GM06990 (cell line): ENCODE results near the gene CMKLR1.

Experiments used
- DNase-seq: peaks from one replicate; pipeline ENCODE4 v3.0.0-alpha.2; 2011; ENCODE audit not compliant: insufficient read length; ENCODE audit errors: extremely low read depth
- H3K27me3 ChIP-seq: replicated peaks from 2 replicates; pipeline ENCODE4 v1.6.0; 2011; ENCODE audit warnings: low read length; ENCODE audit not compliant: control insufficient read depth, insufficient read depth
- H3K36me3 ChIP-seq: 2 replicates; pipeline ENCODE4 v1.5.1; 2011; ENCODE audit warnings: low read length; ENCODE audit not compliant: control insufficient read depth, insufficient read depth
- H3K4me3 ChIP-seq: replicated peaks from 2 replicates; pipeline ENCODE4 v1.5.1; 2011; ENCODE audit warnings: low read depth, mild to moderate bottlenecking, control low read depth, low read length
- TF ChIP-seq, protein P1 (sequence below): IDR thresholded peaks from 2 replicates; pipeline ENCODE4 v1.5.1; 2011; ENCODE audit warnings: low read length, control low read depth, mild to moderate bottlenecking, inconsistent platforms; ENCODE audit not compliant: insufficient read depth, poor library complexity, severe bottlenecking

CMKLR1 gene

DNA sequence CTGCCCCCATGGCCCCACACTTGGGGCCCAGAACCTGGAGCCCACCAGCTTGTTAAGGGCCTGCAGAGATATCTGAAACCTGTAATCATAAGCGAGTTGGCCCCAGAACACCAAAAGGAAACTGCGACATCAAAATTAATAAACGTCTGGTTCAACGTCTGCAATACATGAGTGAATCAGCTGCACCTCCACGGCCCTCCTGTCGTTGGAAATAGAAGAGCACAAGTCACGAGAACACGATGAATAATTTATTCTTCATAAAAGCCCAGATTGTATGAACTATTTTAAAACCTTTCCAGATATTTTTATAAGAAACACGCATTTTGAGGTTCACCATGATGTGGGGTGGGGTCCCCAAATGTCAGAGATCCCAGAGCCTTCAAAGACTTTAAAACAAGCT lies 9.7 kb upstream of the CMKLR1 start:
- DNase-seq, result no peak
- TF ChIP-seq, protein P1, sequence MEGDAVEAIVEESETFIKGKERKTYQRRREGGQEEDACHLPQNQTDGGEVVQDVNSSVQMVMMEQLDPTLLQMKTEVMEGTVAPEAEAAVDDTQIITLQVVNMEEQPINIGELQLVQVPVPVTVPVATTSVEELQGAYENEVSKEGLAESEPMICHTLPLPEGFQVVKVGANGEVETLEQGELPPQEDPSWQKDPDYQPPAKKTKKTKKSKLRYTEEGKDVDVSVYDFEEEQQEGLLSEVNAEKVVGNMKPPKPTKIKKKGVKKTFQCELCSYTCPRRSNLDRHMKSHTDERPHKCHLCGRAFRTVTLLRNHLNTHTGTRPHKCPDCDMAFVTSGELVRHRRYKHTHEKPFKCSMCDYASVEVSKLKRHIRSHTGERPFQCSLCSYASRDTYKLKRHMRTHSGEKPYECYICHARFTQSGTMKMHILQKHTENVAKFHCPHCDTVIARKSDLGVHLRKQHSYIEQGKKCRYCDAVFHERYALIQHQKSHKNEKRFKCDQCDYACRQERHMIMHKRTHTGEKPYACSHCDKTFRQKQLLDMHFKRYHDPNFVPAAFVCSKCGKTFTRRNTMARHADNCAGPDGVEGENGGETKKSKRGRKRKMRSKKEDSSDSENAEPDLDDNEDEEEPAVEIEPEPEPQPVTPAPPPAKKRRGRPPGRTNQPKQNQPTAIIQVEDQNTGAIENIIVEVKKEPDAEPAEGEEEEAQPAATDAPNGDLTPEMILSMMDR, result no peak
- Histone ChIP-seq H3K27me3 (no peaks in the 10 kb centered on the region), H3K4me3 (no peak overlapping the region), H3K36me3 (no peaks in the 10 kb centered on the region)

DNA sequence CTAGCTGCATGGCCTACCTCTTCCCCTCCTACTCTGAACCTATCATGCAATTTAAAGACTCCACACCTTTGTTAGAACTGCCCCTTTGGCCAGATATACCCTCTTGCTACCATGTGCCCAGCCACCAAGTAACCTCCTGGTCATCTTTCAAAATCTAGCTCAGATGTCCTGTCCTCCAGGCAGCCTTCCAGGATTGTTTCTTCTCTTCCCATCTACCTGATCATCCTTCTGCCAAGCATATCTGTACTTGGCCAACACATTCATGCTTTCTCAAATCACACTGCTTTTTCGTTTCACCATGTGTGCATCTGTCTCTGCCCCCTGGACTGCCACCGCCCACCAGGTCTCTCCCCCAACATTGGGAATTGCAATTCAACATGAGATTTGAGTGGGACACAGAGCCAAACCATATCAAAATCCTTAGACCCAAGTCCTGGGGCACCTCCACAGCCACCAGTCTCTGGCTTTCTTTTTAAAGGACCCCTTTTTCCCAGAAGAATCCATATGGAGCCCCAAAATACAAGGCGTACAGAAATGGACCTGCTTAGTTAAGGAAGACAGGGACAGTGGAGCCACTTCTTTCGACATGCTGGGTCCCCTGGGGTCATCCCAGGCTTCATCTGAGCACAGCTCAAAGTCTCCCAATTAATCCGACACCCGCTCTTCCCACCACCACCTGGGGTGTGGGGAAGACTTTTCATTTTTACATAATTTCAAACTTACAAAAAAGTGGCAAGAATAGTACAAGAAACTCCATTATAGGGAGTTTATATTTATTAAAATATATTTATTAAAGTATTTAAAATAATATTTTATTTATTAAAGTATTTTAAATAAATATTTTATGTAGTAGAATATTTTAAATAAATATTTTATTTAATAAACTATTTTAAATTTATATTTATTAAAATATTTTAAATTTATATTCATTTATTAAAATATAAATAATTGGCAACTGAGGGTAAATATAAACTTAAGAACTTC lies 7.9 kb upstream of the CMKLR1 start:
- Histone ChIP-seq H3K27me3 (no peaks in the 10 kb centered on the region; the same call in 1 of the 2 replicates), H3K36me3 (no peaks in the 10 kb centered on the region), H3K4me3 (no peak overlapping the region)
- TF ChIP-seq, protein P1, result no peak
- no peak for DNase-seq

DNA sequence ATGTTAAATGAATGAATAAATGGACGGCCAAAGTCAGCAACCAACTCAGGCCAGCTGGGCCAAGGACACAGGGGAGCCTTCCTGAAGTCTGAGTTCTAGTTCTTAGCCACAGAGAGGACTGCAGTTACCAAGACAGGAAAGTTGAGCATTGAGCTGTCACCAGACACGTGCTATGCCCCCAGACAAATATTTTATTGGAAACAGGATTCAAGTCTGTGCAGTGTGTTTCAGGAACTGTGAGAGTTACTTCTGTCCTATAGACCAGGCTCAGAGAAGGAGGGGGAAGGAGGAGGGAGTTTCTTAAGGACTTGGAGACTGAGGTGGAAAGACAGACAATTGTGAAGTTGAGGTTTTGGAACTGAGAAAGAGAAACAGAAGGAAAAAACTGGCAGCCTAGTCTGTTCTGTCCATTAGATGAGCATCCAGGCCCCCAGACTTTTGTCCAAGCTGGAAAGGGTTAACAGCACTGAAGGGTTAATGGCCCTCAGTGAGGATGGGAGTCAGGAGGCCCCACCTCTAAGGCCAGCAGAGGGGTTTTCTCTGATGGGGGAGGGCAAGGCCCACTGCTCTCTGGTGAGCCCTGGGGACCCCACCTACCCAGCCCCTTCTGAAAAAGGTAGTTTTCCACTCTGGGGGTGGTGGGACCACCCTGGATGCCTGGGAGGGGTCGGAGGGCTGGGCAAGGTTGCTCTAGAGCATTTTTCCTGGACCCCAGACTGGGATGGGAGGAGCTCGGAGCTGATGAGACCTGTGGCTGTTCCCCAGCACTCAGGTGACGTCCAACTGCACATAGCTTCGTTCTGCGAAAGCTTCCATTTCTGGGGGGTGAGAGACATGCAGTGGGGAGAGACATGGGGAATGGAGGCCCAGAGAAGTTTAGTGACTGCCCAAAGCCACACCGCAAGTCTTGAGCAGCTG lies 6.9 kb upstream of the CMKLR1 start:
- no peak for DNase-seq
- Histone ChIP-seq H3K36me3 (no peaks in the 10 kb centered on the region), H3K4me3 (no peak overlapping the region), H3K27me3 (no peaks in the 10 kb centered on the region; the same call in 1 of the 2 replicates)
- TF ChIP-seq, protein P1, result no peak

DNA sequence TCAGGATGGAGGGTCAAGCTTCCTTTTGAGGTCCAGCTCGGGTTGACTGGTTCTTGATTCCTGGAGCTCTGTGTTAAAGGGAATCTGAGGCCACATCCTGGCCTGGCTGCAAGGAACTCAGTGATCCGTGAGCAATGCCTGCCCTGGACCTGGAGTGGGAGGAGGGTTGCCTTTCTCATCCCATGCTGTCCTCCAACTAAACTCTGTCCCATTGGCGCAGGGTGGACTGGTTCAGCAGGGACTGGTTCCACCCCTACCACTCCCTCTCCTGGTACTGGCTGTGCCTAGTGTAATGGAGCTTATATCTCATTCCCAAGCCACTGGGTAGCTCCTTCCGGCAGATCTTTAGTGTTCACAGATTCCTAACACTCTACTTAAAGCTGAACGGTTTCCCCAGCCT lies 3.9 kb upstream of the CMKLR1 start:
- TF ChIP-seq, protein P1, result no peak
- no peaks in the 10 kb centered on the region for H3K36me3 ChIP-seq
- no peak for DNase-seq
- H3K27me3 ChIP-seq, result no peaks in the 10 kb centered on the region; the same call in 1 of the 2 replicates
- H3K4me3 ChIP-seq, result no peak overlapping the region

DNA sequence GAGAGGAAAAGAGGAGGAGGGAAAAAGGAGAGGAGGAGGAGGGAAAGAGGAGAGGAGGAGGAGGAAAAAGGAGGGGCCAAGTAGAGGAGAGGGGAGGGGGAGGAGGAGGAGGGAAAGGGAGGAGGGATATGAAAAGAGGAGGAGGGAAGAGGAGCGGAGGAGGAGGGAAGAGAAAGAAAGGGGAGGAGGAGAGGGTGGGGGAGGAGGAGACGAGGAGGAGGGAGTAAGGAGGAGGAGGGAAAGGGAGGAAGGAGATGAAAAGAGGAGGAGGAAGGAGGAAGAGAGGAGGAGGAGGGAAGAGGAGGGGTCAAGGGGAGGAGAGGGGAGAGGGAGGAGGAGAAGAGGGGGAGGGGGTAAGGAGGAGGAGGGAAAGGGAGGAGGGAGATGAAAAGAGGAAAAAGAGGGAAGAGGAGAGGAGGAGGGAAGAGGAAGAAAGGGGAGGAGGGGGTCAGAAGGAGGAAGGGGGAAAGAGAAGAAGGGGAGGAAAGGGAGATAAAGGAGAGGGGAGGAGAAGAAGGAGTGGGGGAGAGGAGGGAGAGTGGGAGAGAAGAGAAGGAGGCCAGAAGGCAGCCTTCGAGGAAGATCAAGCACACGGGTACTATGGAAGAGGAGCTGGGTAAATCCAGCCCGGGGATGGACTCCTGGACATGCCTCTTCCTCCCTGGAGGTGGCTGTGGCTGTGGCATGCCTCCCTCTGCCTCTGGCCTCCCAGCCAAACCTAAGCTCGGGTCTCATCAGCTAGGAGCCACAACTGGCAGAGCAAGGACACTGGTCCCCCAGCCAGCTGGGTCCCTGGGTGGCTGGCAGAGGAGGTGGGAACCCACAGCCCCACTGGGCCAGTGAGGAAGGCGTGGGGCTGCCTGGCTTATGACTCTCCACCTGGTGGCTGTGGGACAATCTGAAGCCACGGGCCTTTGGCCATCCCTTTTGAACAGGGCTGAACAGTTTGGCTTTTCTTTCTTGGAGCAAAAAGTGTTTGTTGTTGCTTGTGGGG lies 3.0 kb upstream of the CMKLR1 start:
- TF ChIP-seq, protein P1, result no peak
- no peaks in the 10 kb centered on the region; the same call in 1 of the 2 replicates for H3K27me3 ChIP-seq
- no peak for DNase-seq
- no peaks in the 10 kb centered on the region for H3K36me3 ChIP-seq
- no peak overlapping the region for H3K4me3 ChIP-seq
